OCI-LY7 (cell line): ENCODE measurements around the gene PITPNC1.

Experiments
- EZH2phosphoT487 ChIP-seq: fragments of 200-600 bp; sonication (generic); IDR thresholded peaks from 2 replicates; pipeline ENCODE4 v1.6.1; 2018; ENCODE audit warnings: low read depth, borderline replicate concordance, mild to moderate bottlenecking, mixed run types, antibody characterized with exemption, low read length, moderate library complexity, mixed read lengths
- TF ChIP-seq, protein P1 (sequence below): fragments of 200-600 bp; sonication (generic); conservative IDR thresholded peaks from 2 replicates; pipeline ENCODE4 v1.5.1; 2014; ENCODE audit warnings: mild to moderate bottlenecking, antibody characterized with exemption, low read length, moderate library complexity, mixed read lengths

DNA sequence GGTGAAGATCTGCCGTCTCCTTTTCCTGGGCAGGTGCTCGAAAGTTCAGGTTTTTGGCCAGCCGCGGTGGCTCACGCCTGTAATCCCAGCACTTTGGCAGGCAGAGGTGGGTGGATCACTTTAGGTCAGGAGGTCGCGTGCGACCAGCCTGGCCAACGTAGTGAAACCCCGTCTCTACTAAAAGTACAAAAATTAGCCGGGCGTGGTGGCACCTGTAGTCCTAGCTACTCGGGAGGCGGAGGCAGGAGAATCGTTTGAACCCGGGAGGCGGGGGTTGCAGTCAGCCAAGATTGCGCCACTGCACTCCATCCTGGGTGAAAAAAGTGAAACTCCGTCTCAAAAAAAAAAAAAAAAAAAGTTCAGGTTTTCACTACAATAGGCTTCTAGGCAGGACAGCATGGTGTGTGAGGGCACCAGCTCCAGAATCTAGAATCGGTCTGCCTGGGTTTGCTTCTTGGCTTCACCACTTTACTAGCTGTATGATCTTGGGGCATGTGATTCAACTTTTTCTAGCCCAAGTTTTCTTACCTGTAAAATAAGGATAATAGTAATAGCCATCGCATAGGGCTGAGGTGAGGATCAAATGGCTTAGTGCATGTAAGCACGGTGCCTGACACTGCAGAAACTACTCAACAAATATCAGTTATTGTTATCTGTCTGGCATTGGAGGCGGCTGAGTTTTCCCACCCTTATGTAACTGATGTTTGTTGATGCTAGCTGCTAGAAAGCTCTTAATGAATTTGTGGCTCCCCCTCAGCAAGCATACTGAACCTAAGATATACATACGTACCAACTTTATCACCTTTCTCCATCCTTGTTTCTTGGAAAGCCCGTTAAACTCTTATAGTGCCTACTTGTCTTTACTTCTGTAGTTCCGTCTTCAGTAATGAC lies 12.0 kb upstream of the PITPNC1 start:
- TF ChIP-seq, protein P1, sequence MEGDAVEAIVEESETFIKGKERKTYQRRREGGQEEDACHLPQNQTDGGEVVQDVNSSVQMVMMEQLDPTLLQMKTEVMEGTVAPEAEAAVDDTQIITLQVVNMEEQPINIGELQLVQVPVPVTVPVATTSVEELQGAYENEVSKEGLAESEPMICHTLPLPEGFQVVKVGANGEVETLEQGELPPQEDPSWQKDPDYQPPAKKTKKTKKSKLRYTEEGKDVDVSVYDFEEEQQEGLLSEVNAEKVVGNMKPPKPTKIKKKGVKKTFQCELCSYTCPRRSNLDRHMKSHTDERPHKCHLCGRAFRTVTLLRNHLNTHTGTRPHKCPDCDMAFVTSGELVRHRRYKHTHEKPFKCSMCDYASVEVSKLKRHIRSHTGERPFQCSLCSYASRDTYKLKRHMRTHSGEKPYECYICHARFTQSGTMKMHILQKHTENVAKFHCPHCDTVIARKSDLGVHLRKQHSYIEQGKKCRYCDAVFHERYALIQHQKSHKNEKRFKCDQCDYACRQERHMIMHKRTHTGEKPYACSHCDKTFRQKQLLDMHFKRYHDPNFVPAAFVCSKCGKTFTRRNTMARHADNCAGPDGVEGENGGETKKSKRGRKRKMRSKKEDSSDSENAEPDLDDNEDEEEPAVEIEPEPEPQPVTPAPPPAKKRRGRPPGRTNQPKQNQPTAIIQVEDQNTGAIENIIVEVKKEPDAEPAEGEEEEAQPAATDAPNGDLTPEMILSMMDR = no peak
- no peak for TF ChIP-seq EZH2phosphoT487
